HEK293 (cell line): ENCODE results near the gene PID1.

Source experiments
- CTCF ChIA-PET: fragments of 350-600 bp; formaldehyde crosslinking; extraction: SDS; loops from one replicate; lab custom pipeline; 2021; ENCODE audit warnings: antibody characterized with exemption; lab: Yijun Ruan, JAX
- POLR2A ChIA-PET: fragments of 300-600 bp; formaldehyde crosslinking; extraction: SDS; loops from one replicate; lab custom pipeline; 2020; ENCODE audit warnings: antibody characterized with exemption, inconsistent platforms; lab: Yijun Ruan, JAX
- H3K27ac ChIP-seq: fragments of 200-500 bp; sonication (Bioruptor generic); 2 replicates; pipeline ENCODE4 v1.5.1; 2014; ENCODE audit warnings: low read depth, low read length, control low read depth, inconsistent platforms; ENCODE audit errors: extremely low read depth
- H3K36me3 ChIP-seq, 2 experiments: fragments of 200-500 bp in 1 of 2; sonication (Bioruptor generic) in 1 of 2; 1 replicate in 1 of 2; 2 replicates in 1 of 2; pipeline ENCODE4 v1.5.1; 2014 to 2017; ENCODE audit warnings: inconsistent platforms in 2 of 2, low read length in 2 of 2; ENCODE audit not compliant: control insufficient read depth in 2 of 2, insufficient read depth in 1 of 2
- H3K4me1 ChIP-seq: fragments of 200-500 bp; sonication (Bioruptor generic); 2 replicates; pipeline ENCODE4 v1.5.1; 2014; ENCODE audit warnings: mild to moderate bottlenecking, low read length, inconsistent platforms; ENCODE audit not compliant: control insufficient read depth, insufficient read depth
- H3K4me3 ChIP-seq: 2 replicates; pipeline ENCODE4 v1.5.1; 2011; ENCODE audit warnings: low read depth, mild to moderate bottlenecking, control low read depth, low read length, moderate library complexity
- H3K9me3 ChIP-seq: fragments of 200-500 bp; sonication (Bioruptor generic); 2 replicates; pipeline ENCODE4 v1.5.1; 2014; ENCODE audit warnings: low read depth, low read length, inconsistent platforms; ENCODE audit not compliant: control insufficient read depth, insufficient read depth
- FEZF1 ChIP-seq: fragments of 450-650 bp; formaldehyde crosslinking; IDR thresholded peaks from 2 replicates; pipeline ENCODE4 v1.5.1; 2016; ENCODE audit warnings: missing biosample characterization, missing genetic modification characterization
- GFI1B ChIP-seq: fragments of 450-650 bp; formaldehyde crosslinking; IDR thresholded peaks from 2 replicates; pipeline ENCODE4 v1.5.1; 2016; ENCODE audit warnings: missing biosample characterization, missing genetic modification characterization
- GLI4 ChIP-seq: fragments of 450-650 bp; formaldehyde crosslinking; IDR thresholded peaks from 2 replicates; pipeline ENCODE4 v1.5.1; 2016; ENCODE audit warnings: missing biosample characterization, missing genetic modification characterization
- KLF7 ChIP-seq: fragments of 450-650 bp; formaldehyde crosslinking; IDR thresholded peaks from 2 replicates; pipeline ENCODE4 v1.5.1; 2016; ENCODE audit warnings: missing biosample characterization, missing genetic modification characterization, borderline replicate concordance
- MEIS1 ChIP-seq: sonication (generic); formaldehyde crosslinking; IDR thresholded peaks from 2 replicates; pipeline ENCODE4 v1.8.1; 2022; ENCODE audit warnings: missing genetic modification reagents, mild to moderate bottlenecking, borderline replicate concordance
- MZF1 ChIP-seq: fragments of 450-650 bp; formaldehyde crosslinking; IDR thresholded peaks from 2 replicates; pipeline ENCODE4 v1.5.1; 2017; ENCODE audit warnings: missing biosample characterization, missing genetic modification characterization, borderline replicate concordance
- PRDM1 ChIP-seq: fragments of 450-650 bp; formaldehyde crosslinking; IDR thresholded peaks from 2 replicates; pipeline ENCODE4; 2016; ENCODE audit warnings: missing biosample characterization, missing genetic modification characterization
- RBAK ChIP-seq: fragments of 450-650 bp; formaldehyde crosslinking; IDR thresholded peaks from 2 replicates; pipeline ENCODE4 v1.5.1; 2016; ENCODE audit warnings: missing biosample characterization, missing genetic modification characterization
- ZBTB21 ChIP-seq: fragments of 450-650 bp; formaldehyde crosslinking; IDR thresholded peaks from 2 replicates; pipeline ENCODE4 v1.5.1; 2017; ENCODE audit warnings: missing biosample characterization, missing genetic modification characterization
- ZNF112 ChIP-seq: fragments of 450-650 bp; formaldehyde crosslinking; IDR thresholded peaks from 2 replicates; pipeline ENCODE4 v1.5.0; 2017; ENCODE audit warnings: missing biosample characterization, missing genetic modification characterization
- ZNF114 ChIP-seq: fragments of 450-650 bp; formaldehyde crosslinking; IDR thresholded peaks from 2 replicates; pipeline ENCODE4 v1.5.0; 2017; ENCODE audit warnings: missing biosample characterization, missing genetic modification characterization
- ZNF211 ChIP-seq: fragments of 450-650 bp; formaldehyde crosslinking; IDR thresholded peaks from 2 replicates; pipeline ENCODE4 v1.5.1; 2016; ENCODE audit warnings: low read depth, missing biosample characterization, missing genetic modification characterization
- ZNF23 ChIP-seq: fragments of 450-650 bp; formaldehyde crosslinking; IDR thresholded peaks from 2 replicates; pipeline ENCODE4 v1.5.1; 2016; ENCODE audit warnings: missing biosample characterization, missing genetic modification characterization, borderline replicate concordance
- ZNF239 ChIP-seq: fragments of 450-650 bp; formaldehyde crosslinking; IDR thresholded peaks from 2 replicates; pipeline ENCODE4 v1.5.1; 2016; ENCODE audit warnings: missing biosample characterization, missing genetic modification characterization
- ZNF394 ChIP-seq: fragments of 450-650 bp; formaldehyde crosslinking; IDR thresholded peaks from 2 replicates; pipeline ENCODE4 v1.5.1; 2016; ENCODE audit warnings: missing biosample characterization, missing genetic modification characterization, mild to moderate bottlenecking, moderate library complexity, borderline replicate concordance
- ZNF433 ChIP-seq: fragments of 450-650 bp; formaldehyde crosslinking; IDR thresholded peaks from 2 replicates; pipeline ENCODE4 v1.5.1; 2016; ENCODE audit warnings: missing biosample characterization, missing genetic modification characterization, low read depth
- ZNF521 ChIP-seq: fragments of 450-650 bp; formaldehyde crosslinking; IDR thresholded peaks from 2 replicates; pipeline ENCODE4 v1.5.1; 2017; ENCODE audit warnings: missing biosample characterization, mild to moderate bottlenecking, missing genetic modification characterization
- ZNF530 ChIP-seq: fragments of 450-650 bp; formaldehyde crosslinking; IDR thresholded peaks from 2 replicates; pipeline ENCODE4 v1.5.1; 2016; ENCODE audit warnings: low read depth, missing biosample characterization, missing genetic modification characterization
- ZNF544 ChIP-seq: fragments of 450-650 bp; formaldehyde crosslinking; IDR thresholded peaks from 2 replicates; pipeline ENCODE4 v1.5.0; 2017; ENCODE audit warnings: missing biosample characterization, missing genetic modification characterization
- ZNF548 ChIP-seq: fragments of 450-650 bp; formaldehyde crosslinking; IDR thresholded peaks from 2 replicates; pipeline ENCODE4 v1.5.1; 2016; ENCODE audit warnings: missing biosample characterization, missing genetic modification characterization
- ZNF571 ChIP-seq: fragments of 450-650 bp; formaldehyde crosslinking; IDR thresholded peaks from 2 replicates; pipeline ENCODE4 v1.5.0; 2017; ENCODE audit warnings: missing biosample characterization, missing genetic modification characterization
- ZNF596 ChIP-seq: fragments of 450-650 bp; IDR thresholded peaks from 2 replicates; pipeline ENCODE4 v1.5.0; 2018; ENCODE audit warnings: missing biosample characterization, mild to moderate bottlenecking, missing genetic modification characterization, moderate library complexity
- ZNF600 ChIP-seq: fragments of 450-650 bp; formaldehyde crosslinking; IDR thresholded peaks from 2 replicates; pipeline ENCODE4 v1.5.1; 2016; ENCODE audit warnings: missing biosample characterization, missing genetic modification characterization
- ZNF654 ChIP-seq: fragments of 450-650 bp; formaldehyde crosslinking; IDR thresholded peaks from 2 replicates; pipeline ENCODE4 v1.5.1; 2016; ENCODE audit warnings: low read depth, missing biosample characterization, missing genetic modification characterization
- ZNF830 ChIP-seq: fragments of 450-650 bp; IDR thresholded peaks from 2 replicates; pipeline ENCODE4 v1.5.0; 2018; ENCODE audit warnings: missing biosample characterization, missing genetic modification characterization, low read depth, mild to moderate bottlenecking, moderate library complexity
- ZNF843 ChIP-seq: fragments of 450-650 bp; formaldehyde crosslinking; IDR thresholded peaks from 2 replicates; pipeline ENCODE4 v1.5.1; 2016; ENCODE audit warnings: missing biosample characterization, missing genetic modification characterization
- TF ChIP-seq, protein P1 (sequence below): fragments of 450-650 bp; formaldehyde crosslinking; IDR thresholded peaks from 2 replicates; pipeline ENCODE4 v1.5.1; 2016; ENCODE audit warnings: missing biosample characterization, missing genetic modification characterization
- TF ChIP-seq, protein P2 (sequence below): fragments of 450-650 bp; formaldehyde crosslinking; IDR thresholded peaks from 2 replicates; pipeline ENCODE4; 2016; ENCODE audit warnings: missing biosample characterization, missing genetic modification characterization
- TF ChIP-seq, protein P3 (sequence below): fragments of 450-650 bp; formaldehyde crosslinking; IDR thresholded peaks from 2 replicates; pipeline ENCODE4 v1.5.1; 2016; ENCODE audit warnings: missing biosample characterization, missing genetic modification characterization
- TF ChIP-seq, protein P4 (sequence below): fragments of 450-650 bp; formaldehyde crosslinking; IDR thresholded peaks from 2 replicates; pipeline ENCODE4 v1.5.1; 2016; ENCODE audit warnings: missing biosample characterization, missing genetic modification characterization

The PID1 gene

DNA sequence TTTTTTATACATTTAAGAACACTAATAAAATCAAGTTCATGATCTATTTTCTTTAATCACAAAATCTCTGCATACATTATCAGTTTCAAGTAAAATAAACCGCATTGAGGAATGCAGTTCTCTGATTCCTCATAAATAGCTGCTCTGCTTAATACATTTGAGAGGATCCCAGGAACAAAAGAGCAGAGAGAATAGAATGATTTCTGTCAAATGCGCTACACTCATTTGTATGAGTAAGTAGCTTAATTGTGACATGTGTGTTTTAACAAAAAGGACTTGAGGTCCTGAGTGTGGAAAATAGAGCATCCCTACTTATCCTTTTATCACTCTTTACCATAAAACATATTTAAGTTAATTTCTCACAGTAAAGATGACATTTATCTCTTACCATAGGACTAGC lies 134.0 kb downstream of the PID1 start (continued):
- TF ChIP-seq, protein P1, sequence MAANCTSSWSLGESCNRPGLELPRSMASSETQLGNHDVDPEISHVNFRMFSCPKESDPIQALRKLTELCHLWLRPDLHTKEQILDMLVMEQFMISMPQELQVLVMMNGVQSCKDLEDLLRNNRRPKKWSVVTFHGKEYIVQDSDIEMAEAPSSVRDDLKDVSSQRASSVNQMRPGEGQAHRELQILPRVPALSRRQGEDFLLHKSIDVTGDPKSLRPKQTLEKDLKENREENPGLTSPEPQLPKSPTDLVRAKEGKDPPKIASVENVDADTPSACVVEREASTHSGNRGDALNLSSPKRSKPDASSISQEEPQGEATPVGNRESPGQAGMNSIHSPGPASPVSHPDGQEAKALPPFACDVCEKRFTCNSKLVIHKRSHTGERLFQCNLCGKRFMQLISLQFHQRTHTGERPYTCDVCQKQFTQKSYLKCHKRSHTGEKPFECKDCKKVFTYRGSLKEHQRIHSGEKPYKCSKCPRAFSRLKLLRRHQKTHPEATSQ (tag by site-specific recombination), result no peak
- TF ChIP-seq MEIS1 (CRISPR knock-in tag) (no peak), ZNF114 (tag by site-specific recombination) (no peak)

DNA sequence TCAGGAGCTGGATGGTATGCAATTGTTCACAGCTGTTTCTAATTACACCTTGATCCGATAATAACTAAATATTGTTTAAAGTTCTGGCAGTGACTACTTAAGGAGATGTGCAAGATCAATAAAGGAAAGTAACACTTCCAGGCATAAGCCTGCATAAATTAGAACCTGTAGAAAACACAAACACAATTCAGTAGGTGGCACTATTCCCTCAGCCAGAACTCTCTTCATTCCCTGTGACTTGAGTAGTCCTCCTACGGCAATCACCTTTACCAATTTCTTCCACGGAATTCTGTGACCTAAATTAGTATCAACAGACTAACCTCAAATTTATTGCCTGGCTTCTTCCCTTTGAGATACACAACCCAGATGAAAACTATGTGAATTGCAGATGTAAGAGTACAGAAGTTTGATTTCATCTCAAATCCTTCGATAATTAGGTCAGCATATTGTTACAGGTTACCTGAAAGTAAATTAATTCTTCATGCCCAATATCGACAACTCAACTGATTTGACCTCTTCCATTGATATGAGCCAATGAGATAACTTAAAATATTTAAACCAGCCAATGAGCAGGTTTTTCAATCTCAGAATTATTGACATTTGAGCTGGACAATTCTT lies 137.8 kb downstream of the PID1 start:
- H3K4me3 ChIP-seq, result no peak overlapping the region
- no peak overlapping the region for H3K27ac ChIP-seq
- no peaks in the 10 kb centered on the region for H3K9me3 ChIP-seq
- TF ChIP-seq, protein P2, sequence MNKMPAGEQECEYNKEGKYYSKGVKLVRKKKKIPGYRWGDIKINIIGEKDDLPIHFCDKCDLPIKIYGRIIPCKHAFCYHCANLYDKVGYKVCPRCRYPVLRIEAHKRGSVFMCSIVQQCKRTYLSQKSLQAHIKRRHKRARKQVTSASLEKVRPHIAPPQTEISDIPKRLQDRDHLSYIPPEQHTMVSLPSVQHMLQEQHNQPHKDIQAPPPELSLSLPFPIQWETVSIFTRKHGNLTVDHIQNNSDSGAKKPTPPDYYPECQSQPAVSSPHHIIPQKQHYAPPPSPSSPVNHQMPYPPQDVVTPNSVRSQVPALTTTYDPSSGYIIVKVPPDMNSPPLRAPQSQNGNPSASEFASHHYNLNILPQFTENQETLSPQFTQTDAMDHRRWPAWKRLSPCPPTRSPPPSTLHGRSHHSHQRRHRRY, result no peak
- TF ChIP-seq KLF7 (tag by site-specific recombination) (no peak), ZNF112 (no peak), PRDM1 (tag by site-specific recombination) (no peak), ZNF544 (tag by site-specific recombination) (no peak), ZNF596 (tag by site-specific recombination) (no peak), ZNF548 (tag by site-specific recombination) (no peak), ZNF600 (tag by site-specific recombination) (no peak), ZNF394 (tag by site-specific recombination) (no peak), ZBTB21 (tag by site-specific recombination) (no peak), ZNF654 (tag by site-specific recombination) (peak; percentile 35), ZNF571 (no peak), GLI4 (tag by site-specific recombination) (no peak)
- TF ChIP-seq, protein P3, sequence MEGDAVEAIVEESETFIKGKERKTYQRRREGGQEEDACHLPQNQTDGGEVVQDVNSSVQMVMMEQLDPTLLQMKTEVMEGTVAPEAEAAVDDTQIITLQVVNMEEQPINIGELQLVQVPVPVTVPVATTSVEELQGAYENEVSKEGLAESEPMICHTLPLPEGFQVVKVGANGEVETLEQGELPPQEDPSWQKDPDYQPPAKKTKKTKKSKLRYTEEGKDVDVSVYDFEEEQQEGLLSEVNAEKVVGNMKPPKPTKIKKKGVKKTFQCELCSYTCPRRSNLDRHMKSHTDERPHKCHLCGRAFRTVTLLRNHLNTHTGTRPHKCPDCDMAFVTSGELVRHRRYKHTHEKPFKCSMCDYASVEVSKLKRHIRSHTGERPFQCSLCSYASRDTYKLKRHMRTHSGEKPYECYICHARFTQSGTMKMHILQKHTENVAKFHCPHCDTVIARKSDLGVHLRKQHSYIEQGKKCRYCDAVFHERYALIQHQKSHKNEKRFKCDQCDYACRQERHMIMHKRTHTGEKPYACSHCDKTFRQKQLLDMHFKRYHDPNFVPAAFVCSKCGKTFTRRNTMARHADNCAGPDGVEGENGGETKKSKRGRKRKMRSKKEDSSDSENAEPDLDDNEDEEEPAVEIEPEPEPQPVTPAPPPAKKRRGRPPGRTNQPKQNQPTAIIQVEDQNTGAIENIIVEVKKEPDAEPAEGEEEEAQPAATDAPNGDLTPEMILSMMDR, result peak; percentile 15; the same call in 1 of the 2 replicates
- TF ChIP-seq, protein P1 (tag by site-specific recombination), result no peak
- POLR2A ChIA-PET, result no interaction called here
- CTCF ChIA-PET, result interaction anchor here (0.6 to 1.6 kb wide), 6 partner anchors 16 to 1242 kb away, joined by 3 to 17 read pairs (median 4); no protein-coding TSS in a partner anchor
- no peaks in the 10 kb centered on the region for H3K4me1 ChIP-seq
- no peaks in the 10 kb centered on the region for H3K36me3 ChIP-seq

DNA sequence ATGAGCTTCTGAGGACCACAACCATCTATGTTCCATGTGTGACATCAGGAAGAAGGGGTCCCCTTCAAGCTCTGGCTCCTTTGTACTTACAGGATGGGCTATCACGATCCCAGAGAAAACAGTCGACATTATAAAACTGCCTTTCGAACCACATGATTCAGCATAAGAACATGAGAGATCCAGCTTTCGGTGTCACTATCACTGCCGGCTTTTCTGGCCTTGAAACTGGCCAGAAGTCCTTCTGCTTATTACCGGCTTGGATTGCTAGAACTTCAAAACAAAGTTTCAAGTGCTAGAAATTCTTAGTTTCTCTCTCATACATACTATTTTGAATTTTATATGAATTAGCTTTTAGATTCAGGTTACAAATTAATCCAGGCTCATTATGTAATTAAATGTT lies 138.9 kb downstream of the PID1 start:
- H3K36me3 ChIP-seq, result no peaks in the 10 kb centered on the region
- no peaks in the 10 kb centered on the region for H3K4me1 ChIP-seq
- H3K9me3 ChIP-seq, result no peaks in the 10 kb centered on the region
- POLR2A ChIA-PET, result no interaction called here
- CTCF ChIA-PET, result interaction anchor here (0.7 to 0.9 kb wide), 2 partner anchors 249 to 550 kb away, joined by 3 read pairs; no protein-coding TSS in a partner anchor
- no peak overlapping the region for H3K4me3 ChIP-seq
- no peak overlapping the region for H3K27ac ChIP-seq
- no peak for TF ChIP-seq ZNF239
- TF ChIP-seq ZNF843 (tag by site-specific recombination), result no peak
- TF ChIP-seq, protein P4, sequence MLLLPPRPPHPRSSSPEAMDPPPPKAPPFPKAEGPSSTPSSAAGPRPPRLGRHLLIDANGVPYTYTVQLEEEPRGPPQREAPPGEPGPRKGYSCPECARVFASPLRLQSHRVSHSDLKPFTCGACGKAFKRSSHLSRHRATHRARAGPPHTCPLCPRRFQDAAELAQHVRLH (tag by site-specific recombination), result no peak
- no peak for TF ChIP-seq RBAK
- TF ChIP-seq ZNF211 (tag by site-specific recombination), result no peak
- no peak for TF ChIP-seq ZNF530
- no peak for TF ChIP-seq GFI1B (tag by site-specific recombination)
- no peak for TF ChIP-seq MZF1 (tag by site-specific recombination)
- no peak for TF ChIP-seq FEZF1 (tag by site-specific recombination)
- TF ChIP-seq ZNF830 (tag by site-specific recombination), result no peak
- TF ChIP-seq ZNF521 (tag by site-specific recombination), result no peak
- TF ChIP-seq ZNF433 (tag by site-specific recombination), result no peak
- no peak for TF ChIP-seq ZNF23
